Progenitor cell of endocrine pancreas (in vitro differentiated cells): ENCODE data around the gene DISP2. TPM values are rescaled to one million over a fixed set of nuclear protein-coding genes. Genes with fewer than 3 reads are reported as not detected.

Source experiments
- DNase-seq: peaks from one replicate; pipeline ENCODE4 v3.0.0; 2021; ENCODE audit warnings: low spot score; ENCODE audit not compliant: unreplicated experiment
- H3K27ac Mint-ChIP-seq: 2 replicates; pipeline ENCODE4 v1.8.0; 2021; ENCODE audit warnings: mild to moderate bottlenecking, moderate library complexity, mixed read lengths
- H3K27me3 Mint-ChIP-seq: 2 replicates; pipeline ENCODE4 v1.8.0; 2021; ENCODE audit warnings: mixed read lengths
- H3K36me3 Mint-ChIP-seq: 2 replicates; pipeline ENCODE4 v1.8.0; 2022; ENCODE audit warnings: mixed read lengths; ENCODE audit not compliant: insufficient read depth
- H3K4me1 Mint-ChIP-seq: 2 replicates; pipeline ENCODE4 v1.8.0; 2021; ENCODE audit warnings: low read depth, mixed read lengths
- H3K4me3 Mint-ChIP-seq: 2 replicates; pipeline ENCODE4 v1.8.0; 2021; ENCODE audit warnings: low read depth, mild to moderate bottlenecking, moderate library complexity, mixed read lengths
- H3K9me3 Mint-ChIP-seq: 2 replicates; pipeline ENCODE4 v1.8.0; 2021; ENCODE audit warnings: low read depth, mixed read lengths
- CTCF ChIP-seq: fragments of 200-600 bp; sonication (generic); IDR thresholded peaks from one replicate; pipeline ENCODE4 v1.5.0; 2021; ENCODE audit warnings: antibody characterized with exemption, mild to moderate bottlenecking; ENCODE audit not compliant: unreplicated experiment
- total RNA-seq: library from RNA; stranded (reverse); gene quantifications from 2 replicates; pipeline ENCODE4 v1.2.1, GENCODE V29; 2021

DISP2 gene
- total RNA-seq, 1 donor from 2014 or later: 3.2 TPM

- no peak overlapping the region for H3K4me3 Mint-ChIP-seq
- H3K4me1 Mint-ChIP-seq: peaks cover 3% of the 10 kb centered on the region
- H3K36me3 Mint-ChIP-seq: peaks cover 38% of the 10 kb centered on the region
- H3K27ac Mint-ChIP-seq: no peak overlapping the region
- H3K9me3 Mint-ChIP-seq: no peaks in the 10 kb centered on the region
- no peak for DNase-seq
- no peaks in the 10 kb centered on the region for H3K27me3 Mint-ChIP-seq
- no peak for TF ChIP-seq CTCF
Measured at GRCh38 chr15:40389824-40390595, 32.0 kb downstream of the DISP2 start.

GRCh38 chr15:40392986-40393948 lies 35.2 kb downstream of the DISP2 start:
- Mint-ChIP-seq H3K27ac (no peak overlapping the region), H3K9me3 (no peaks in the 10 kb centered on the region), H3K4me3 (no peak overlapping the region), H3K27me3 (no peaks in the 10 kb centered on the region), H3K36me3 (peaks cover 24% of the 10 kb centered on the region), H3K4me1 (no peaks in the 10 kb centered on the region)
- no peak for DNase-seq
- no peak for TF ChIP-seq CTCF

DNA sequence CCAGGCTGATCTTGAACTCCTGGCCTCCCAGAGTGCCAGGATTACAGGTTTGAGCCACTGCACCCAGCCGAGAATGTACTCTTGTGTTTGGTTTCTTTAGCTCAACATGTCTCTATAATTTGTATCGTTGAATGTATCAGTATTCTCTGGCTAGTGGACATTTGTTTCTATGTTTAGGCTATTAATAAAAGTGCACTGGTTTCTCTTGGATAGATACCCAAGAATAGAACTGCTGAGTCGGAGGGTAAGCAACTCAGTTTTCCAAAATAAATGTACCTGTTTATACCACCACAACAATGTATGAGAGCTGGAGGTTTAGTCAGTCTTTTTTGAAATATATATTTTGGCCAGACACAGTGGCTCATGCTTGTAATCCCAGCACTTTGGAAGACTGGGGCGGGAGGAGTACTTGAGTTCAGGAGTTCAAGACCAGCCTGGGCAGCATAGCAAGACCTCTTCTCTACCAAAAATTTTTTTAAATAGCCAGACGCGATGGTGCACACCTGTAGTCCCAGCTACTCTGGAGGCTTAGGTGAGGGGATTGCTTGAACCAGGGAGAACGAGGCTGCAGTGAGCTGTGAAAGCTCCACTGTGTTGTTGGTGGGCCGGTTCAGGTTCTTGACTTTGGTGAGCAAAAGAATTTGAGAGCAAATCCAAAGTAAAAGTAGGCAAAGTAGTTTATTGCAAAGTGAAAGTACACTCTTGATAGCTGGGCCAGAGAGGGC lies 39.8 kb downstream of the DISP2 start:
- Mint-ChIP-seq H3K27ac (no peak overlapping the region), H3K4me3 (no peak overlapping the region), H3K27me3 (no peaks in the 10 kb centered on the region), H3K4me1 (no peaks in the 10 kb centered on the region), H3K36me3 (peaks cover 8% of the 10 kb centered on the region), H3K9me3 (no peaks in the 10 kb centered on the region)
- DNase-seq: no peak
- TF ChIP-seq CTCF: no peak

GRCh38 chr15:40398413-40398873 lies 40.4 kb downstream of the DISP2 start:
- Mint-ChIP-seq H3K36me3 (peaks cover 6% of the 10 kb centered on the region), H3K27ac (no peak overlapping the region), H3K27me3 (no peaks in the 10 kb centered on the region), H3K9me3 (no peaks in the 10 kb centered on the region), H3K4me1 (no peaks in the 10 kb centered on the region), H3K4me3 (no peak overlapping the region)
- TF ChIP-seq CTCF: no peak
- DNase-seq: no peak

- Mint-ChIP-seq H3K27ac (no peak overlapping the region), H3K4me1 (no peaks in the 10 kb centered on the region), H3K27me3 (no peaks in the 10 kb centered on the region), H3K9me3 (no peaks in the 10 kb centered on the region), H3K4me3 (no peak overlapping the region), H3K36me3 (peaks cover 4% of the 10 kb centered on the region)
- no peak for TF ChIP-seq CTCF
- no peak for DNase-seq
Measured at GRCh38 chr15:40399370-40399769, 41.4 kb downstream of the DISP2 start.
